ENCODE results near the gene CAV3.

DNA sequence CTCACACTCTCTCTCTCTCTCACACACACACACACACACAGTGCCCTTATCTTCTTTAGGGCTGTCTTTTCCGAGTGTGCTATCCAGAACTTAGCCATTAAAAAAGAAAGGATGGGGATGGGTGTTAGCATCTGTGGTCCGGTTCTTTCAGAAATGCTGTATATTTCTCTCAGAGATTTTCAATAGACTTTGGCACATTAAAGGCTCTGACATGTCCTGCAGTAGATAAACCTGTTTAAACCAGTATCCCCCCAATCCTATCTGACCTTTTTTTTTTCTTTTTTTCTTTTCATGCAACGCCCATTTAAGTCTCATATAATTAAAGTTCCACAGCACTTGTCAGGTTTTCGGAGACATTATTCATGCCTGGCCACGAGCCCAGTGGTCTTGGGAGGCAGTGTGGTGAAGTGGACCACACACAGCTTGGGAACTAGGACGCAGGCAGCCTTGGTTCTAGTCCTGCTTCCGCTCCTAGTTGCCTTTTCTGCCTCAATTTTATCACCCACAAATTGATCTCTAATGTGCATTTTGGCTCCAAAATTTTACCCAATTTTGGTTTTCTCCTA lies 13.3 kb downstream of the CAV3 start:
- TF ChIP-seq SP1 (IDR thresholded peaks at IDR 0.05) (no peak), FOXA1 (IDR thresholded peaks at IDR 0.05) (no peak), ZBTB33 (IDR thresholded peaks at IDR 0.05) (no peak), RAD21 (IDR thresholded peaks at IDR 0.05) (no peak), JUND (IDR thresholded peaks at IDR 0.05) (no peak), MAX (IDR thresholded peaks at IDR 0.05) (no peak), ATF3 (IDR thresholded peaks at IDR 0.05) (no peak), HNF4A (conservative IDR thresholded peaks at IDR 0.05) (no peak), NR2F2 (IDR thresholded peaks at IDR 0.05) (no peak)
- TF ChIP-seq, protein P1, sequence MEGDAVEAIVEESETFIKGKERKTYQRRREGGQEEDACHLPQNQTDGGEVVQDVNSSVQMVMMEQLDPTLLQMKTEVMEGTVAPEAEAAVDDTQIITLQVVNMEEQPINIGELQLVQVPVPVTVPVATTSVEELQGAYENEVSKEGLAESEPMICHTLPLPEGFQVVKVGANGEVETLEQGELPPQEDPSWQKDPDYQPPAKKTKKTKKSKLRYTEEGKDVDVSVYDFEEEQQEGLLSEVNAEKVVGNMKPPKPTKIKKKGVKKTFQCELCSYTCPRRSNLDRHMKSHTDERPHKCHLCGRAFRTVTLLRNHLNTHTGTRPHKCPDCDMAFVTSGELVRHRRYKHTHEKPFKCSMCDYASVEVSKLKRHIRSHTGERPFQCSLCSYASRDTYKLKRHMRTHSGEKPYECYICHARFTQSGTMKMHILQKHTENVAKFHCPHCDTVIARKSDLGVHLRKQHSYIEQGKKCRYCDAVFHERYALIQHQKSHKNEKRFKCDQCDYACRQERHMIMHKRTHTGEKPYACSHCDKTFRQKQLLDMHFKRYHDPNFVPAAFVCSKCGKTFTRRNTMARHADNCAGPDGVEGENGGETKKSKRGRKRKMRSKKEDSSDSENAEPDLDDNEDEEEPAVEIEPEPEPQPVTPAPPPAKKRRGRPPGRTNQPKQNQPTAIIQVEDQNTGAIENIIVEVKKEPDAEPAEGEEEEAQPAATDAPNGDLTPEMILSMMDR (IDR thresholded peaks at IDR 0.05; ENCODE audit: low read depth, low read length, missing input control) = no peak
- TF ChIP-seq, protein P2, sequence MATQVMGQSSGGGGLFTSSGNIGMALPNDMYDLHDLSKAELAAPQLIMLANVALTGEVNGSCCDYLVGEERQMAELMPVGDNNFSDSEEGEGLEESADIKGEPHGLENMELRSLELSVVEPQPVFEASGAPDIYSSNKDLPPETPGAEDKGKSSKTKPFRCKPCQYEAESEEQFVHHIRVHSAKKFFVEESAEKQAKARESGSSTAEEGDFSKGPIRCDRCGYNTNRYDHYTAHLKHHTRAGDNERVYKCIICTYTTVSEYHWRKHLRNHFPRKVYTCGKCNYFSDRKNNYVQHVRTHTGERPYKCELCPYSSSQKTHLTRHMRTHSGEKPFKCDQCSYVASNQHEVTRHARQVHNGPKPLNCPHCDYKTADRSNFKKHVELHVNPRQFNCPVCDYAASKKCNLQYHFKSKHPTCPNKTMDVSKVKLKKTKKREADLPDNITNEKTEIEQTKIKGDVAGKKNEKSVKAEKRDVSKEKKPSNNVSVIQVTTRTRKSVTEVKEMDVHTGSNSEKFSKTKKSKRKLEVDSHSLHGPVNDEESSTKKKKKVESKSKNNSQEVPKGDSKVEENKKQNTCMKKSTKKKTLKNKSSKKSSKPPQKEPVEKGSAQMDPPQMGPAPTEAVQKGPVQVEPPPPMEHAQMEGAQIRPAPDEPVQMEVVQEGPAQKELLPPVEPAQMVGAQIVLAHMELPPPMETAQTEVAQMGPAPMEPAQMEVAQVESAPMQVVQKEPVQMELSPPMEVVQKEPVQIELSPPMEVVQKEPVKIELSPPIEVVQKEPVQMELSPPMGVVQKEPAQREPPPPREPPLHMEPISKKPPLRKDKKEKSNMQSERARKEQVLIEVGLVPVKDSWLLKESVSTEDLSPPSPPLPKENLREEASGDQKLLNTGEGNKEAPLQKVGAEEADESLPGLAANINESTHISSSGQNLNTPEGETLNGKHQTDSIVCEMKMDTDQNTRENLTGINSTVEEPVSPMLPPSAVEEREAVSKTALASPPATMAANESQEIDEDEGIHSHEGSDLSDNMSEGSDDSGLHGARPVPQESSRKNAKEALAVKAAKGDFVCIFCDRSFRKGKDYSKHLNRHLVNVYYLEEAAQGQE (IDR thresholded peaks at IDR 0.05) = no peak

Data from liver (tissue), 3 donors.